T-helper 17 cell (primary cell): Measurements from ENCODE around the gene MARS1. TPM values are rescaled to one million over a fixed set of nuclear protein-coding genes. Genes with fewer than 3 reads are reported as not detected.
A peak's percentile ranks its signal among the peaks of the same experiment; 100 is the strongest.

Experiments
- ATAC-seq: fragments of 150-1000 bp; cut with Tn5 transposase; 2 replicates; pipeline ENCODE4 v1.10.0; 2021; ENCODE audit warnings: mild to moderate bottlenecking, moderate library complexity
- DNase-seq, 3 donors: peaks; one replicate each; pipeline versions ENCODE4 v3.0.0 to v3.0.0-alpha.2; 2020 to 2021
- H3K9me3 ChIP-seq: one replicate; pipeline ENCODE4 v1.7.0; 2013; ENCODE audit warnings: low read length, mild to moderate bottlenecking; ENCODE audit not compliant: control insufficient read depth, poor library complexity, severe bottlenecking
- H3K27ac Mint-ChIP-seq: one replicate; pipeline ENCODE4 v1.8.0; 2022; ENCODE audit warnings: mild to moderate bottlenecking, moderate library complexity, mixed read lengths
- H3K27me3 Mint-ChIP-seq: one replicate; pipeline ENCODE4 v1.8.0; 2022; ENCODE audit warnings: mixed read lengths
- H3K36me3 Mint-ChIP-seq: one replicate; pipeline ENCODE4 v1.8.0; 2022; ENCODE audit warnings: low read depth, mixed read lengths
- H3K4me1 Mint-ChIP-seq: one replicate; pipeline ENCODE4 v1.8.0; 2022; ENCODE audit warnings: mild to moderate bottlenecking, mixed read lengths
- H3K4me3 Mint-ChIP-seq: one replicate; pipeline ENCODE4 v1.8.0; 2022; ENCODE audit warnings: mild to moderate bottlenecking, moderate library complexity, mixed read lengths
- total RNA-seq, 4 donors: library from RNA in 2 of 4; stranded (reverse) in 2 of 4; gene quantifications; one replicate each; pipeline ENCODE4 v1.2.3 and lab custom pipeline; 2022 to 2026

MARS1 gene
- total RNA-seq, 2 donors from 2014 or later = 175 to 180 TPM

- Mint-ChIP-seq H3K36me3 (peaks cover 9% of the 10 kb centered on the region), H3K27me3 (no peaks in the 10 kb centered on the region), H3K4me3 (peak within 1 kb of the TSS; percentile 97), H3K27ac (peak within 1 kb of the TSS; percentile 98), H3K4me1 (peaks cover 53% of the 10 kb centered on the region)
- no peaks in the 10 kb centered on the region for H3K9me3 ChIP-seq
- peak; percentile 84 for ATAC-seq
- peak; percentile 99 to 100 (median 100) for DNase-seq
Measured at GRCh38 chr12:57520053-57520818, 32.4 kb downstream of the MARS1 start, which contains the start of gene DDIT3. Gene DDIT3 (minus strand): TSS chr12:57520514. CDS start chr12:57517406, 3,108 bp downstream.

- Mint-ChIP-seq H3K36me3 (peaks cover 6% of the 10 kb centered on the region), H3K27me3 (no peaks in the 10 kb centered on the region), H3K4me1 (peaks cover 55% of the 10 kb centered on the region), H3K27ac (peak overlapping the region; percentile 98), H3K4me3 (peak overlapping the region; percentile 97)
- ATAC-seq = no peak
- H3K9me3 ChIP-seq = no peaks in the 10 kb centered on the region
- peak in 1 of 3 donors; percentile 26 for DNase-seq
Measured at GRCh38 chr12:57521525-57522010, 33.7 kb downstream of the MARS1 start.

GRCh38 chr12:57522011-57522886 is 34.4 kb downstream of the MARS1 start, which contains the start of gene MBD6:
Gene MBD6 (plus strand): TSS chr12:57522824. CDS start chr12:57524304, 1,480 bp downstream.
- peak; percentile 91 to 94 (median 92) for DNase-seq
- peaks cover 6% of the 10 kb centered on the region for H3K36me3 Mint-ChIP-seq
- ATAC-seq = peak; percentile 44
- peaks cover 54% of the 10 kb centered on the region for H3K4me1 Mint-ChIP-seq
- H3K27ac Mint-ChIP-seq = peak within 1 kb of the TSS; percentile 98
- no peaks in the 10 kb centered on the region for H3K9me3 ChIP-seq
- H3K4me3 Mint-ChIP-seq = peak within 1 kb of the TSS; percentile 97
- no peaks in the 10 kb centered on the region for H3K27me3 Mint-ChIP-seq

GRCh38 chr12:57522887-57523705 is 35.2 kb downstream of the MARS1 start:
- ATAC-seq = no peak
- Mint-ChIP-seq H3K27ac (peak overlapping the region; percentile 87), H3K27me3 (no peaks in the 10 kb centered on the region), H3K36me3 (peaks cover 6% of the 10 kb centered on the region), H3K4me3 (peak overlapping the region; percentile 97), H3K4me1 (peaks cover 48% of the 10 kb centered on the region)
- no peaks in the 10 kb centered on the region for H3K9me3 ChIP-seq
- DNase-seq = peak in 2 of 3 donors; percentile 50 to 63

GRCh38 chr12:57523706-57524614 is 36.1 kb downstream of the MARS1 start:
- peak overlapping the region; percentile 97 for H3K4me3 Mint-ChIP-seq
- H3K27me3 Mint-ChIP-seq = no peaks in the 10 kb centered on the region
- peaks cover under 1% of the 10 kb centered on the region for H3K36me3 Mint-ChIP-seq
- no peaks in the 10 kb centered on the region for H3K9me3 ChIP-seq
- peaks cover 41% of the 10 kb centered on the region for H3K4me1 Mint-ChIP-seq
- no peak for DNase-seq
- no peak for ATAC-seq
- H3K27ac Mint-ChIP-seq = peak overlapping the region; percentile 87

- Mint-ChIP-seq H3K27ac (peak overlapping the region; percentile 87), H3K36me3 (peaks cover 2% of the 10 kb centered on the region), H3K4me3 (peak overlapping the region; percentile 97), H3K4me1 (peaks cover 38% of the 10 kb centered on the region), H3K27me3 (no peaks in the 10 kb centered on the region)
- DNase-seq (no peak), ATAC-seq (no peak)
- no peaks in the 10 kb centered on the region for H3K9me3 ChIP-seq
Measured at GRCh38 chr12:57524814-57525614, 37.1 kb downstream of the MARS1 start.

GRCh38 chr12:57525615-57526383 is 37.9 kb downstream of the MARS1 start:
- Mint-ChIP-seq H3K4me3 (no peak overlapping the region), H3K4me1 (peaks cover 32% of the 10 kb centered on the region), H3K27me3 (no peaks in the 10 kb centered on the region), H3K36me3 (peaks cover 2% of the 10 kb centered on the region), H3K27ac (peak overlapping the region; percentile 87)
- no peak for DNase-seq
- ATAC-seq = no peak
- H3K9me3 ChIP-seq = no peaks in the 10 kb centered on the region

GRCh38 chr12:57526477-57527126 is 38.7 kb downstream of the MARS1 start:
- ATAC-seq (no peak), DNase-seq (no peak)
- no peaks in the 10 kb centered on the region for H3K27me3 Mint-ChIP-seq
- H3K36me3 Mint-ChIP-seq = peaks cover 2% of the 10 kb centered on the region
- peaks cover 30% of the 10 kb centered on the region for H3K4me1 Mint-ChIP-seq
- H3K9me3 ChIP-seq = no peaks in the 10 kb centered on the region
- H3K27ac Mint-ChIP-seq = peak overlapping the region; percentile 41
- H3K4me3 Mint-ChIP-seq = no peak overlapping the region

- peaks cover 25% of the 10 kb centered on the region for H3K4me1 Mint-ChIP-seq
- H3K36me3 Mint-ChIP-seq = peaks cover 2% of the 10 kb centered on the region
- DNase-seq (no peak), ATAC-seq (no peak)
- peak overlapping the region; percentile 41 for H3K27ac Mint-ChIP-seq
- no peaks in the 10 kb centered on the region for H3K9me3 ChIP-seq
- H3K27me3 Mint-ChIP-seq = no peaks in the 10 kb centered on the region
- no peak overlapping the region for H3K4me3 Mint-ChIP-seq
Measured at GRCh38 chr12:57527184-57527583, 39.3 kb downstream of the MARS1 start.

GRCh38 chr12:57528176-57528575 is 40.3 kb downstream of the MARS1 start:
- H3K27me3 Mint-ChIP-seq = no peaks in the 10 kb centered on the region
- H3K9me3 ChIP-seq = no peaks in the 10 kb centered on the region
- ATAC-seq (no peak), DNase-seq (no peak)
- peak overlapping the region; percentile 14 for H3K27ac Mint-ChIP-seq
- H3K4me1 Mint-ChIP-seq = peaks cover 24% of the 10 kb centered on the region
- H3K4me3 Mint-ChIP-seq = no peak overlapping the region
- peaks cover 2% of the 10 kb centered on the region for H3K36me3 Mint-ChIP-seq
